IMR-90 (cell line): ENCODE data around the gene CCNJL. TPM values are rescaled to one million over a fixed set of nuclear protein-coding genes. Genes with fewer than 3 reads are reported as not detected.

Experiments used
- ATAC-seq: fragments of 200-7000 bp; cut with Tn5 transposase; 2 replicates; pipeline ENCODE4 v1.9.1; 2020; ENCODE audit warnings: low read depth, mild to moderate bottlenecking, moderate library complexity
- BruUV-seq: library from RNA; stranded (reverse); fragments of 400-500 nt; replicated peaks from 2 replicates; lab custom pipeline; 2021; lab: Mats Ljungman, UMichigan
- CTCF ChIA-PET: fragments of 300-600 bp; formaldehyde crosslinking; extraction: SDS; loops from one replicate; lab custom pipeline; 2021; ENCODE audit warnings: antibody characterized with exemption; lab: Yijun Ruan, JAX
- POLR2A ChIA-PET: fragments of 300-600 bp; sonication (Branson Sonifier 250); formaldehyde crosslinking; loops from one replicate; lab custom pipeline; 2022; ENCODE audit warnings: antibody characterized with exemption; ENCODE audit not compliant: unreplicated experiment; lab: Charles Lee
- DNase-seq: peaks from one replicate; pipeline ENCODE4 v3.0.0; 2013
- H2AFZ ChIP-seq: replicated peaks from 2 replicates; pipeline ENCODE3; 2013; ENCODE audit warnings: low read length, mild to moderate bottlenecking; ENCODE audit not compliant: poor library complexity
- H2AK5ac ChIP-seq: 2 replicates; pipeline ENCODE4 v1.6.1; 2013; ENCODE audit warnings: low read depth, low read length, inconsistent platforms
- H2AK9ac ChIP-seq: replicated peaks from 2 replicates; pipeline ENCODE3; 2013; ENCODE audit warnings: mild to moderate bottlenecking, low read depth, low read length, moderate library complexity; ENCODE audit not compliant: poor library complexity
- H2BK120ac ChIP-seq: 2 replicates; pipeline ENCODE4 v1.6.1; 2013; ENCODE audit warnings: low read depth, low read length, inconsistent platforms
- H2BK15ac ChIP-seq: 3 replicates; pipeline ENCODE4 v1.6.1; 2013; ENCODE audit warnings: low read depth, low read length, inconsistent platforms
- H2BK20ac ChIP-seq: 2 replicates; pipeline ENCODE4 v1.6.1; 2013; ENCODE audit warnings: low read depth, mild to moderate bottlenecking, inconsistent platforms, low read length, moderate library complexity
- H2BK5ac ChIP-seq: 2 replicates; pipeline ENCODE4 v1.6.1; 2013; ENCODE audit warnings: mild to moderate bottlenecking, low read depth, low read length, inconsistent platforms; ENCODE audit not compliant: poor library complexity, severe bottlenecking
- H3K14ac ChIP-seq: replicated peaks from 2 replicates; pipeline ENCODE4 v1.6.1; 2013; ENCODE audit warnings: low read depth, low read length, inconsistent platforms
- H3K18ac ChIP-seq: 2 replicates; pipeline ENCODE4 v1.6.1; 2013; ENCODE audit warnings: low read depth, low read length, control low read depth
- H3K23ac ChIP-seq: 2 replicates; pipeline ENCODE4 v1.6.1; 2013; ENCODE audit warnings: low read depth, low read length, inconsistent platforms
- H3K27ac ChIP-seq: 2 replicates; pipeline ENCODE4 v1.5.1; 2013; ENCODE audit warnings: mild to moderate bottlenecking, control low read depth, low read length; ENCODE audit not compliant: insufficient read depth
- H3K27me3 ChIP-seq: 2 replicates; pipeline ENCODE4 v1.6.1; 2013; ENCODE audit warnings: low read length; ENCODE audit not compliant: control insufficient read depth, insufficient read depth
- H3K36me3 ChIP-seq: 2 replicates; pipeline ENCODE4 v1.6.1; 2013; ENCODE audit warnings: low read length, mixed read lengths; ENCODE audit not compliant: control insufficient read depth, insufficient read depth
- H3K4ac ChIP-seq: 2 replicates; pipeline ENCODE4 v1.6.1; 2013; ENCODE audit warnings: low read depth, low read length, inconsistent platforms
- H3K4me1 ChIP-seq: 2 replicates; pipeline ENCODE4 v1.6.1; 2013; ENCODE audit warnings: low read length, mixed read lengths; ENCODE audit not compliant: control insufficient read depth, insufficient read depth
- H3K4me2 ChIP-seq: 2 replicates; pipeline ENCODE4 v1.6.1; 2013; ENCODE audit warnings: low read depth, mild to moderate bottlenecking, control low read depth, low read length, moderate library complexity
- H3K4me3 ChIP-seq: 2 replicates; pipeline ENCODE4 v1.5.1; 2013; ENCODE audit warnings: low read depth, mild to moderate bottlenecking, control low read depth, low read length, moderate library complexity; ENCODE audit not compliant: insufficient read depth
- H3K56ac ChIP-seq: 2 replicates; pipeline ENCODE4 v1.6.1; 2013; ENCODE audit warnings: low read length, inconsistent platforms; ENCODE audit not compliant: insufficient read depth; ENCODE audit errors: extremely low read depth
- H3K79me1 ChIP-seq, 2 experiments: 2 replicates each; pipeline ENCODE4 v1.6.1; 2013; ENCODE audit warnings: low read length in 2 of 2, inconsistent platforms in 1 of 2, low read depth in 1 of 2
- H3K9ac ChIP-seq: 2 replicates; pipeline ENCODE4 v1.6.1; 2013; ENCODE audit warnings: low read depth, low read length, control low read depth
- H3K9me1 ChIP-seq: 2 replicates; pipeline ENCODE4 v1.6.1; 2013; ENCODE audit warnings: low read length, inconsistent platforms; ENCODE audit not compliant: insufficient read depth
- H3K9me3 ChIP-seq: 2 replicates; pipeline ENCODE4 v1.6.1; 2013; ENCODE audit warnings: low read length; ENCODE audit not compliant: control insufficient read depth, insufficient read depth
- H4K20me1 ChIP-seq: 2 replicates; pipeline ENCODE4 v1.6.1; 2013; ENCODE audit warnings: low read length, inconsistent platforms; ENCODE audit not compliant: insufficient read depth
- H4K5ac ChIP-seq: 2 replicates; pipeline ENCODE4 v1.6.1; 2013; ENCODE audit warnings: mild to moderate bottlenecking, low read depth, low read length, control low read depth
- H4K8ac ChIP-seq, 2 experiments: 2 replicates each; pipeline ENCODE4 v1.6.1; 2013; ENCODE audit warnings: low read depth in 2 of 2, low read length in 2 of 2, control low read depth in 1 of 2, inconsistent platforms in 1 of 2
- H4K91ac ChIP-seq: 2 replicates; pipeline ENCODE4 v1.6.1; 2013; ENCODE audit warnings: low read depth, low read length, inconsistent platforms; ENCODE audit not compliant: insufficient read depth
- CEBPB ChIP-seq: IDR thresholded peaks from 2 replicates; pipeline ENCODE4 v1.6.1; 2012; ENCODE audit warnings: low read depth, low read length, improper control_type of control experiment
- CHD1 ChIP-seq: IDR thresholded peaks from 2 replicates; pipeline ENCODE4 v1.6.1; 2012; ENCODE audit warnings: low read depth, low read length, improper control_type of control experiment
- ELK1 ChIP-seq: fragments of 150-350 bp; IDR thresholded peaks from 2 replicates; pipeline ENCODE4 v1.6.1; 2016; ENCODE audit warnings: low read depth, mild to moderate bottlenecking, low read length, moderate library complexity, borderline replicate concordance
- MAFK ChIP-seq: IDR thresholded peaks from 2 replicates; pipeline ENCODE4 v1.6.1; 2012; ENCODE audit warnings: low read depth, low read length, improper control_type of control experiment
- MAZ ChIP-seq: IDR thresholded peaks from 2 replicates; pipeline ENCODE4 v1.6.1; 2012; ENCODE audit warnings: low read depth, mild to moderate bottlenecking, low read length, improper control_type of control experiment, moderate library complexity, borderline replicate concordance
- NFE2L2 ChIP-seq: fragments of 150-350 bp; IDR thresholded peaks from 2 replicates; pipeline ENCODE4 v1.6.1; 2016; ENCODE audit warnings: low read depth, mild to moderate bottlenecking, low read length
- RAD21 ChIP-seq: IDR thresholded peaks from 2 replicates; pipeline ENCODE4 v1.6.1; 2012; ENCODE audit warnings: low read length, improper control_type of control experiment
- RCOR1 ChIP-seq: IDR thresholded peaks from 2 replicates; pipeline ENCODE4 v1.6.1; 2012; ENCODE audit warnings: mild to moderate bottlenecking, low read length, improper control_type of control experiment; ENCODE audit not compliant: insufficient replicate concordance
- RFX5 ChIP-seq: IDR thresholded peaks from 2 replicates; pipeline ENCODE4 v1.8.0; 2012; ENCODE audit warnings: low read depth, mild to moderate bottlenecking, low read length, moderate library complexity
- SMC3 ChIP-seq: fragments of 150-350 bp; IDR thresholded peaks from 2 replicates; pipeline ENCODE4 v1.6.1; 2016; ENCODE audit warnings: low read depth, mild to moderate bottlenecking, antibody characterized with exemption, low read length, moderate library complexity
- USF2 ChIP-seq: fragments of 150-350 bp; IDR thresholded peaks from 2 replicates; pipeline ENCODE4 v1.6.1; 2017; ENCODE audit warnings: mild to moderate bottlenecking, antibody characterized with exemption, low read length, low read depth
- whole genome bisulfite sequencing, 2 experiments: methylation state at CpG; one replicate each; pipeline versions ENCODE4 v1.1.5 to v1.1.7; 2013; ENCODE audit warnings: missing lambda C conversion rate in 2 of 2; ENCODE audit not compliant: insufficient read length in 1 of 2; ENCODE audit errors: extremely low coverage in 2 of 2; 5-methylcytosine and 5-hydroxymethylcytosine counted together
- dilution Hi-C: fragments of 300-500 bp; cut with HindIII; formaldehyde crosslinking; loops from one replicate; pipeline ENCODE4 v1.14.3; 2018; ENCODE audit warnings: low sequenced_read_pairs; ENCODE audit not compliant: unreplicated experiment
- in situ Hi-C: fragments of 300-500 bp; cut with MboI; formaldehyde crosslinking; loops from 3 replicates; pipeline ENCODE4 v1.14.3; 2019; ENCODE audit warnings: low sequenced_read_pairs, inconsistent platforms, mixed read lengths
- intact Hi-C: fragments of 100-400 bp; cut with micrococcal nuclease; formaldehyde crosslinking; loops from 2 replicates; pipeline ENCODE4 v1.10.0; 2022
- polyA plus RNA-seq, 3 experiments: library from polyadenylated mRNA; depleted of rRNA; stranded (reverse); fragments of >200 nt; gene quantifications; 2 replicates each; pipeline ENCODE4 v1.2.3, GENCODE V29; 2012; ENCODE audit warnings: low replicate concordance in 1 of 3
- total RNA-seq: library from RNA; depleted of rRNA; stranded (reverse); fragments of >200 nt; gene quantifications from 2 replicates; pipeline ENCODE4 v1.2.3, GENCODE V29; 2012

CCNJL gene
- total and polyA plus RNA-seq, 2 of the 4 experiments (the other 2 are of a cell fraction) = 2.0 to 3.8 TPM

GRCh38 chr5:160266752-160267345 is 45.5 kb downstream of the CCNJL start:
- H3K9me3 ChIP-seq = no peaks in the 10 kb centered on the region
- TF ChIP-seq MAFK (no peak), USF2 (no peak), CEBPB (no peak), SMC3 (no peak), NFE2L2 (no peak), RFX5 (no peak), RAD21 (no peak), MAZ (no peak), CHD1 (no peak), ELK1 (no peak), RCOR1 (no peak)
- 0 out of 2 replicates have a peak, but pooled peaks cover 2% of the 10 kb centered on the region for H3K36me3 ChIP-seq
- no peak overlapping the region for H3K56ac ChIP-seq
- no TSS peak for BruUV-seq
- H3K27me3 ChIP-seq = no peaks in the 10 kb centered on the region
- H4K91ac ChIP-seq = no peak overlapping the region
- H3K27ac ChIP-seq = no peak overlapping the region
- peaks cover 0 to 15% of the 10 kb centered on the region in 2 experiments; a peak in 1 of 4 replicates for H3K79me1 ChIP-seq
- no peaks in the 10 kb centered on the region for H4K20me1 ChIP-seq
- no peak overlapping the region for H4K5ac ChIP-seq
- no peak overlapping the region for H3K4me2 ChIP-seq
- no CpG with 5 or more reads among the region's 9 CpGs for WGBS, 2 experiments
- CTCF ChIA-PET = no interaction called here
- POLR2A ChIA-PET = interaction anchor here (0.6 kb wide), 1 partner anchor 8 kb away, joined by 3 read pairs; no protein-coding TSS in a partner anchor
- dilution Hi-C loops = no loop called here
- no peak overlapping the region for H2AK9ac ChIP-seq
- H2BK15ac ChIP-seq = no peak overlapping the region
- H3K23ac ChIP-seq = no peak overlapping the region
- H2BK5ac ChIP-seq = no peak overlapping the region
- H3K4me3 ChIP-seq = no peak overlapping the region
- no peak overlapping the region for H3K4ac ChIP-seq
- peaks cover 13% of the 10 kb centered on the region for H3K9me1 ChIP-seq
- H4K8ac ChIP-seq = no peak overlapping the region
- peaks cover 20% of the 10 kb centered on the region for H3K4me1 ChIP-seq
- H2BK20ac ChIP-seq = no peak overlapping the region
- no peak overlapping the region for H3K18ac ChIP-seq
- H3K14ac ChIP-seq = no peak overlapping the region
- no peak overlapping the region for H2AK5ac ChIP-seq
- H2AFZ ChIP-seq = no peak overlapping the region
- ATAC-seq = no peak
- in situ Hi-C loops = no loop called here
- H2BK120ac ChIP-seq = no peak overlapping the region
- H3K9ac ChIP-seq = no peak overlapping the region
- DNase-seq = no peak
- intact Hi-C loops = no loop called here
